Neural crest cell (in vitro differentiated cells): ENCODE results near the gene FIBCD1. TPM values are rescaled to one million over a fixed set of nuclear protein-coding genes. Genes with fewer than 3 reads are reported as not detected.

Experiments used
- DNase-seq: peaks from one replicate; pipeline ENCODE4 v3.0.0; 2021; ENCODE audit warnings: low read depth, mixed read lengths, low spot score
- H3K27ac Mint-ChIP-seq: one replicate; pipeline ENCODE4 v1.8.0; 2021; ENCODE audit warnings: mild to moderate bottlenecking, mixed read lengths; ENCODE audit not compliant: unreplicated experiment
- H3K27me3 Mint-ChIP-seq: 2 replicates; pipeline ENCODE4 v1.8.0; 2021; ENCODE audit warnings: low read depth, mild to moderate bottlenecking, mixed read lengths
- H3K36me3 Mint-ChIP-seq: 2 replicates; pipeline ENCODE4 v1.8.0; 2021; ENCODE audit warnings: low read depth, mild to moderate bottlenecking, mixed read lengths
- H3K4me1 Mint-ChIP-seq: 2 replicates; pipeline ENCODE4 v1.8.0; 2021; ENCODE audit warnings: mixed read lengths
- H3K4me3 Mint-ChIP-seq: one replicate; pipeline ENCODE4 v1.8.0; 2021; ENCODE audit warnings: mild to moderate bottlenecking, mixed read lengths
- H3K9me3 Mint-ChIP-seq: 2 replicates; pipeline ENCODE4 v1.8.0; 2021; ENCODE audit warnings: mixed read lengths
- total RNA-seq: library from RNA; stranded (reverse); gene quantifications from 2 replicates; pipeline ENCODE4 v1.2.1, GENCODE V29; 2021
- TF ChIP-seq, protein P1 (sequence below): fragments of 200-600 bp; sonication (generic); conservative IDR thresholded peaks from 2 replicates; pipeline ENCODE4 v1.5.0; 2021; ENCODE audit warnings: antibody characterized with exemption, mild to moderate bottlenecking

Gene FIBCD1
- total RNA-seq, 1 donor from 2014 or later, result 0.23 TPM

DNA sequence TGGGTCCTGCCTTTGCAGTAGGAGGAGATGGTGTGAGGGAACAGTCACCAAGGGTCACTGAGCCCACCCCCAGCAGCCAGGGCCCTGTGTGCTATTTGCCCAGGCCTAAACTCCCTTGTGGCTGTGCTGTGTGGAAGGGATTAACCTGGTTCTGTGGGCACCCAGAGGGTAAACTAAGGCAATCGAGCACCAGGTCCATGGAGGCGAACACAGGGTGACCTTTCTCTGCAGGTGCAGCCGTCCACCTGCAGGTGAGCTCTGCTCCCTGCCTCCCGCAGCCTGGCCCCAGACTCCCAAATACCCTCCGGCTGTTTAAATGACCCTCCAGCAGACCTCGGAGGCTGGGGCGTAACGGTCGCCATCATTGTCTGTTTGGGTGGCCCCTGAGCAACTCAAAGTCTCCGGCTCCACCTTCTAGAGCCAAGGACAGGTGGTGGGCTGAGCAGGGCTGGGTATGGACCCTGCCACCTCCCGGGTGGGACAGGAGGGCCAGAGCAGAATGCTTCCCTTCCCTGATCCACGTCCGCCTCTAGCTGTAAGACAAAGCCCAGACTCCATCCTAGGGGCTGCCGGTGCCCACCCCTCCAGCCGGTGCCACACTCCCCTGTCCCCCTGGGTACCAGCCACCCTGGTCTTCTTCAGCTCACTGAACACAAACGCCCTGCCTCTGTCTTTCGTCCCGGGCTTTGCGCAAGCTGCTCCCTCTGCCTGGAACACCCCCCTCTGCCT is 34.1 kb upstream of the FIBCD1 start:
- no peaks in the 10 kb centered on the region for H3K9me3 Mint-ChIP-seq
- no peaks in the 10 kb centered on the region for H3K36me3 Mint-ChIP-seq
- H3K4me1 Mint-ChIP-seq, result peaks cover 14% of the 10 kb centered on the region
- H3K27me3 Mint-ChIP-seq, result peaks cover 8% of the 10 kb centered on the region
- no peak overlapping the region for H3K27ac Mint-ChIP-seq
- H3K4me3 Mint-ChIP-seq, result no peak overlapping the region
- TF ChIP-seq, protein P1, sequence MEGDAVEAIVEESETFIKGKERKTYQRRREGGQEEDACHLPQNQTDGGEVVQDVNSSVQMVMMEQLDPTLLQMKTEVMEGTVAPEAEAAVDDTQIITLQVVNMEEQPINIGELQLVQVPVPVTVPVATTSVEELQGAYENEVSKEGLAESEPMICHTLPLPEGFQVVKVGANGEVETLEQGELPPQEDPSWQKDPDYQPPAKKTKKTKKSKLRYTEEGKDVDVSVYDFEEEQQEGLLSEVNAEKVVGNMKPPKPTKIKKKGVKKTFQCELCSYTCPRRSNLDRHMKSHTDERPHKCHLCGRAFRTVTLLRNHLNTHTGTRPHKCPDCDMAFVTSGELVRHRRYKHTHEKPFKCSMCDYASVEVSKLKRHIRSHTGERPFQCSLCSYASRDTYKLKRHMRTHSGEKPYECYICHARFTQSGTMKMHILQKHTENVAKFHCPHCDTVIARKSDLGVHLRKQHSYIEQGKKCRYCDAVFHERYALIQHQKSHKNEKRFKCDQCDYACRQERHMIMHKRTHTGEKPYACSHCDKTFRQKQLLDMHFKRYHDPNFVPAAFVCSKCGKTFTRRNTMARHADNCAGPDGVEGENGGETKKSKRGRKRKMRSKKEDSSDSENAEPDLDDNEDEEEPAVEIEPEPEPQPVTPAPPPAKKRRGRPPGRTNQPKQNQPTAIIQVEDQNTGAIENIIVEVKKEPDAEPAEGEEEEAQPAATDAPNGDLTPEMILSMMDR, result no peak
- no peak for DNase-seq

DNA sequence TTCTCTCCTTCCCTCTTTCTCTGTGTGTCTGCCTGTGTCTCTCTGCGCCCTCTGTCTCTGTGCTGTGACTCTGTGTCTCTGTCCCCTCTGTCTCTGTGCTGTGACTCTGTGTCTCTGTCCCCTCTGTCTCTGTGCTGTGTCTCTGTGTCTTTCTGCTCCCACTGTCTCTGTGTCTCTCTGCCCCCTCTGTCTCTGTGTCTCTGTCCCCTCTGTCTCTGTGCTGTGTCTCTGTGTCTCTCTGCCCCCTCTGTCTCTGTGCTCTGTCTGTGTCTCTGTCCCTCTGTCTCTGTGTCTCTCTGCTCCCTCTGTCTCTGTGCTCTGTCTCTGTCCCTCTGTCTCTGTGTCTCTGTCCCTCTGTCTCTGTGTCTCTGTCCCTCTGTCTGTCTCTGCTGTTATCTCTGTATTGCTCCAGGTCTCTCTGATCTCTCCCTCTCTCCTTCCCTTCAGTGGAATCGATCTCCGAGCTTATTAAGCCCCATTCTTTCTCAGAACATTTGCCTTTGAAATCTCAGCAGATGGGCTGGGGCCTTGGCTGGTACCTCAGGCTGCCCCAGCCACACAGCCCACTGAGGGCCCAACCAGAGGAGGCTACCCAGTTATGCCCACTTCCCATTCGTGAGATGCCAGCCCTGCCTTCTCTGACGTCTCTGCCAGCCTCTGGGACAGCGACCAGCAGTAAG is 33.4 kb upstream of the FIBCD1 start:
- Mint-ChIP-seq H3K36me3 (no peaks in the 10 kb centered on the region), H3K4me1 (peaks cover 14% of the 10 kb centered on the region), H3K27me3 (peaks cover 8% of the 10 kb centered on the region), H3K27ac (no peak overlapping the region), H3K4me3 (no peak overlapping the region), H3K9me3 (no peaks in the 10 kb centered on the region)
- DNase-seq, result no peak
- TF ChIP-seq, protein P1, result no peak

DNA sequence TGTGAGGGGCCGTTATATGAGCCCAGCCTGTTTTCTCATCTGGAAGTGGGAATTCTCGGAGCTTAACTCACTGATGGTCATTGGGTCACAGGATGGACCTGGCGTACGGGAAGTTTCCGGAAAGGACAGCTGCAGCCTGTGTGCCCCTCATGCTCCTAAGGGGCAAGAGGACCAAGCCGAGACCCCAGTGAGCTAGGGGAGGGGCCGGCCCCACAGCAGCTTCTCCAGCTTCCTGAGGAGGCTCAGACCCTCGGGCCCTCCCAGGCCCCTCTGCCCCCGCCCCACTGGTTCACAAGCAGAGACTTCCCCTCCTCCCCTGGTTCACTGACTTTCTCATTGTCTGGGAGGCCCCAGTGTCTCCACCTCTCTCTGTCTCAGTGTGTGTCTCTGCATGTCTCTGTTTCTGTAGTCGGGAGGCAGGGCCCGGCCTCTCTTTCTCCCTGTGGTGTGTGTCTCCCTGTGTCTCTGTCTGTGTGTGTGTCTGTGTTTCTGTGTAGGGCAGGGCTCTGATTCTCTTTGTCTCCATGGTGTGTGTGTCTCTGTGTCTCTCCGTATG is 32.3 kb upstream of the FIBCD1 start:
- Mint-ChIP-seq H3K4me3 (no peak overlapping the region), H3K27me3 (peaks cover 8% of the 10 kb centered on the region), H3K36me3 (no peaks in the 10 kb centered on the region), H3K27ac (peak overlapping the region; percentile 15), H3K9me3 (no peaks in the 10 kb centered on the region), H3K4me1 (peaks cover 14% of the 10 kb centered on the region)
- no peak for DNase-seq
- TF ChIP-seq, protein P1, result no peak

DNA sequence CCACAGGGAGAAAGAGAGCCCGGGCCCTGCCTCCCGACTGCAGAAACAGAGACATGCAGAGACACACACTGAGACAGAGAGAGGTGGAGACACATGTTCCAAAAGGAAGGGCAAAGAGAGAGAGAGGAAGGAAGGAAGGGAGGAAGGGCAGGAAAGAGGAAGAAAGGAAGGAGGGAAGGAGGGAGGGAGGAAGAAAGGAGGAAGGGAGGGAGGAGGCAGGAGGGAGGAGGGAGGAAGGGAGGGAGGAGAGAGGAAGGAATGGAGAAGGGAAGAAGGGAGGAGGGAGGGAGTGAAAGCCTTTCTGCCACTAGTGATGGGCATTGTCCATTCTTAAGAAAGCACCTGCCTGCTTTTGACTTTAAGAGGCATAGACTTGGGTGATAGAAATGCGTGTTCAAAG is 31.8 kb upstream of the FIBCD1 start:
- DNase-seq, result no peak
- Mint-ChIP-seq H3K9me3 (no peaks in the 10 kb centered on the region), H3K27me3 (peaks cover 8% of the 10 kb centered on the region), H3K36me3 (no peaks in the 10 kb centered on the region), H3K27ac (no peak overlapping the region), H3K4me1 (peaks cover 14% of the 10 kb centered on the region), H3K4me3 (no peak overlapping the region)
- TF ChIP-seq, protein P1, result no peak

DNA sequence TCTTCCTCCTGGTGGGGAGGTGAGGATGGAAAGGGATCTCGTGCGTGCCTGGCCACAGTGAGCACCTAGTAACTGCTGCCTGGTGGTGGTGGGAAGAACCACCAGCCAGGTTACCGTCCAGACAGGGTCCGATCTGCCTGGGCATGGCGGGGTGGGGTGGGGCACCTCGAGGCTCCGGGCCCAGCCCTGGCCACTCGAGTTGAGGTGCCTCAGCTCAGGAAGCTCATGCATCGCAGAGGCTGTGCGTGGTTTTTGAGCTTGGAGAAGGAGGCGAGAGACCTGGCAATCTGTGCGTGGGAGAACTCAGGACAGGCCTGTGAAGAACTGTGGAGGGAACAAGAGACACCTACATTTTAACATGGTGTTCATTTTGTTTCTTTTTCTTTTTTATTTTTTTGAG is 31.0 kb upstream of the FIBCD1 start:
- Mint-ChIP-seq H3K36me3 (no peaks in the 10 kb centered on the region), H3K27me3 (peaks cover 8% of the 10 kb centered on the region), H3K4me1 (peaks cover 14% of the 10 kb centered on the region), H3K9me3 (no peaks in the 10 kb centered on the region), H3K4me3 (no peak overlapping the region), H3K27ac (no peak overlapping the region)
- no peak for DNase-seq
- TF ChIP-seq, protein P1, result no peak
